ENCODE measurements around the gene ANKS1A. TPM values are rescaled to one million over a fixed set of nuclear protein-coding genes. Genes with fewer than 3 reads are reported as not detected.

Gene ANKS1A
- total RNA-seq, 1 experiment from 2014 or later = 14.4 TPM

DNA sequence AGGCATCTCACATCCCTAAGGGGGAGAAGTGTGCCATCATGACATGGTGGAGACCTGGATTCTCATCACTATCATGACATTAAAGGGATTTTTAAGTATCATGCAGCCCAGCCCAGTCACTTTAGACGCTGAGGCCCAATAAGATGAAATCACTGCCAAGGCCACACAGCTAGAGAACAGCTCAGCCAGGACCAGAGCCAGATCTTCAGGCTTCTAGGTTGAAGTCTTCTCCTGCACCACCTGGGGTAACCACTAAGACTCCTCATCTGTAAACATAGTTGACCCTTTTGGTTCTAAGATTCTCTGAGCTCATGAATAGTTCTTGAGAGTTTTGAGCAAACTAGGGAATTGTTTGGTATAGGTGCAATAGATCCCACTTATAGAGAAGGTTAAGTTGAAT lies 126.9 kb downstream of the ANKS1A start:
- no peaks in the 10 kb centered on the region for H3K4me1 ChIP-seq (ENCODE audit: control insufficient read depth, insufficient read depth, low read length)
- no peak overlapping the region for H3K4me3 ChIP-seq (ENCODE audit: low read depth in 2 of 2, low read length in 2 of 2)
- no peak overlapping the region for H3K27ac ChIP-seq (ENCODE audit: low read length)
- intact Hi-C loops (cut with micrococcal nuclease; ENCODE audit: unreplicated experiment) (no loop called here), in situ Hi-C loops (cut with HindIII; ENCODE audit: low pct_unique_long_range_greater_than_20kb, low sequenced_read_pairs) (no loop called here)
- no peaks in the 10 kb centered on the region for H3K36me3 ChIP-seq (ENCODE audit: control insufficient read depth, insufficient read depth, low read length)
- POLR2A ChIA-PET = interaction anchor here (0.6 kb wide), 1 partner anchor 370 kb away, joined by 9 read pairs; no protein-coding TSS in a partner anchor
- no peaks in the 10 kb centered on the region for H3K27me3 ChIP-seq (ENCODE audit: control insufficient read depth, insufficient read depth, low read length)
- TF ChIP-seq REST (IDR thresholded peaks at IDR 0.05; ENCODE audit: insufficient read depth in 1 of 2, low read depth in 2 of 2, low read length in 1 of 2) = no peak
- TF ChIP-seq POLR2AphosphoS5 (IDR thresholded peaks at IDR 0.05; ENCODE audit: low read depth, low read length) = no peak
- no peak for TF ChIP-seq SIN3A (IDR thresholded peaks at IDR 0.05; ENCODE audit: borderline replicate concordance, insufficient read depth, low read depth, low read length)
- TF ChIP-seq TCF7L2 (IDR thresholded peaks at IDR 0.05; ENCODE audit: low read depth, low read length) = no peak
- TF ChIP-seq, protein P1, sequence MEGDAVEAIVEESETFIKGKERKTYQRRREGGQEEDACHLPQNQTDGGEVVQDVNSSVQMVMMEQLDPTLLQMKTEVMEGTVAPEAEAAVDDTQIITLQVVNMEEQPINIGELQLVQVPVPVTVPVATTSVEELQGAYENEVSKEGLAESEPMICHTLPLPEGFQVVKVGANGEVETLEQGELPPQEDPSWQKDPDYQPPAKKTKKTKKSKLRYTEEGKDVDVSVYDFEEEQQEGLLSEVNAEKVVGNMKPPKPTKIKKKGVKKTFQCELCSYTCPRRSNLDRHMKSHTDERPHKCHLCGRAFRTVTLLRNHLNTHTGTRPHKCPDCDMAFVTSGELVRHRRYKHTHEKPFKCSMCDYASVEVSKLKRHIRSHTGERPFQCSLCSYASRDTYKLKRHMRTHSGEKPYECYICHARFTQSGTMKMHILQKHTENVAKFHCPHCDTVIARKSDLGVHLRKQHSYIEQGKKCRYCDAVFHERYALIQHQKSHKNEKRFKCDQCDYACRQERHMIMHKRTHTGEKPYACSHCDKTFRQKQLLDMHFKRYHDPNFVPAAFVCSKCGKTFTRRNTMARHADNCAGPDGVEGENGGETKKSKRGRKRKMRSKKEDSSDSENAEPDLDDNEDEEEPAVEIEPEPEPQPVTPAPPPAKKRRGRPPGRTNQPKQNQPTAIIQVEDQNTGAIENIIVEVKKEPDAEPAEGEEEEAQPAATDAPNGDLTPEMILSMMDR (IDR thresholded peaks at IDR 0.05) = no peak
- ATAC-seq = no peak
- H3K9me3 ChIP-seq (ENCODE audit: control insufficient read depth, insufficient read depth, low read depth, low read length) = no peaks in the 10 kb centered on the region
- no peak for DNase-seq (ENCODE audit: low read depth, low spot score)
- no TSS peak for BruUV-seq (replicated peaks)
- CTCF ChIA-PET = interaction anchor here (0.7 kb wide), 1 partner anchor 21 kb away, joined by 4 read pairs; no protein-coding TSS in a partner anchor

DNA sequence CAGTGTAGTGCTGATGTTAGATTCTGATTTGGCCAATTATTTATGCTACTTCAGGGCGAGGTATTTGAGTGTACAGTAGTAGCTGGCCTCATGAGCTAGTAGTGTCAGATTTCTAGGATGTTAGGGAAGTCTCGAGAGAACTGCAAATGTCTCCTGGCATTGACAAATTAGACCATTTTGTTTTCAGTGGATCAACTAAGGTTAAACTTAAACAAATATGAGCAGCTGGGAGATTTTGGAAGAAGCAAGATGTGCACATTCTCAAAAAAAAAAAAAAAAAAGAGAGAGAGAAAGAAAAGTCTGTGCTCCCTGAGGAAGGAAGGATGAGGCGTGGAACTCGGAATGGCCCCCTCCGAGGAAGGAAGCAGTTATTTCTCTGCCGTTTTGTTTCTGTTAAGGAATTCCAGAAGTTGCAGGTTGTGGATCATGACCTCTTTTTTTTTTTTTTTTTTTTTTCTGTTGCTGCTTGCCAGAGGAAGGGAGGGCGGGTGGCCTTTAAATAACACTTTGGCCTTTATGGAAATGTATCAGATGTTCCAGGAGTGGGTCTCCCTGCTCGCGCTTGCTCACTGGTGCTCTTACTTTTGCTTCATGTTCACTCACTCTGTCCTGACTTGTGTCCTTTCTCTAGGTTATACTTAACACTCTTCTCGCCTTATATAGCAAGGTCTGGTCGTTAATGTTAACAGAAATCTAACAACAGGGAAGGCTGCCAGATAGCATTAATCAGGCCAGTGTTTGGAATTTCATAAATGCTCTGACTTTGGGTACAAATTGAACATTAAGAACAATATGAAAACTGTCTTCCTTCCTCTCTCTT lies 127.7 kb downstream of the ANKS1A start:
- CTCF ChIA-PET = interaction anchor here (0.7 kb wide), 1 partner anchor 22 kb away, joined by 4 read pairs; no protein-coding TSS in a partner anchor
- no peak for DNase-seq (ENCODE audit: low read depth, low spot score)
- POLR2A ChIA-PET = no interaction called here
- H3K4me1 ChIP-seq (ENCODE audit: control insufficient read depth, insufficient read depth, low read length) = no peaks in the 10 kb centered on the region
- no peaks in the 10 kb centered on the region for H3K36me3 ChIP-seq (ENCODE audit: control insufficient read depth, insufficient read depth, low read length)
- H3K9me3 ChIP-seq (ENCODE audit: control insufficient read depth, insufficient read depth, low read depth, low read length) = no peaks in the 10 kb centered on the region
- intact Hi-C loops (cut with micrococcal nuclease; ENCODE audit: unreplicated experiment) = no loop called here
- no peaks in the 10 kb centered on the region for H3K27me3 ChIP-seq (ENCODE audit: control insufficient read depth, insufficient read depth, low read length)
- BruUV-seq (replicated peaks) = no TSS peak
- in situ Hi-C loops (cut with HindIII; ENCODE audit: low pct_unique_long_range_greater_than_20kb, low sequenced_read_pairs) = no loop called here
- TF ChIP-seq POLR2AphosphoS5 (IDR thresholded peaks at IDR 0.05; ENCODE audit: low read depth, low read length) = no peak
- no peak for TF ChIP-seq TCF7L2 (IDR thresholded peaks at IDR 0.05; ENCODE audit: low read depth, low read length)
- TF ChIP-seq, protein P1 (IDR thresholded peaks at IDR 0.05) = no peak
- no peak for TF ChIP-seq SIN3A (IDR thresholded peaks at IDR 0.05; ENCODE audit: borderline replicate concordance, insufficient read depth, low read depth, low read length)
- no peak for TF ChIP-seq REST (IDR thresholded peaks at IDR 0.05; ENCODE audit: insufficient read depth in 1 of 2, low read depth in 2 of 2, low read length in 1 of 2)
- no peak overlapping the region for H3K27ac ChIP-seq (ENCODE audit: low read length)
- ATAC-seq = no peak
- no peak overlapping the region for H3K4me3 ChIP-seq (ENCODE audit: low read depth in 2 of 2, low read length in 2 of 2)
